Measurements from ENCODE around the gene SAP30BP. TPM values are rescaled to one million over a fixed set of nuclear protein-coding genes. Genes with fewer than 3 reads are reported as not detected.

SAP30BP gene
- total RNA-seq, 1 experiment from 2014 or later, result 80.3 TPM

- Histone ChIP-seq H3K79me2 (ENCODE audit: low read depth) (no peaks in the 10 kb centered on the region), H3F3A (ENCODE audit: insufficient read depth, low read depth) (peaks cover 8% of the 10 kb centered on the region; the same call in 1 of the 2 replicates), H3K27ac (no peak overlapping the region), H3K27me3 (ENCODE audit: insufficient read depth, low read depth) (no peaks in the 10 kb centered on the region), H2AFZ (no peak overlapping the region), H4K20me1 (ENCODE audit: insufficient read depth) (no peaks in the 10 kb centered on the region; the same call in 1 of the 2 replicates), H3K9me3 (ENCODE audit: insufficient read depth, low read depth) (no peaks in the 10 kb centered on the region), H3K9me2 (ENCODE audit: insufficient read depth) (no peaks in the 10 kb centered on the region), H3K4me1 (replicated peaks; ENCODE audit: insufficient read depth) (no peaks in the 10 kb centered on the region), H3K36me3 (ENCODE audit: low read depth) (peaks cover 21% of the 10 kb centered on the region; the same call in 1 of the 2 replicates), H3K4me2 (no peak overlapping the region), H3K4me3 (no peak overlapping the region)
- no TSS peak for BruUV-seq (replicated peaks)
- intact Hi-C loops (cut with micrococcal nuclease; ENCODE audit: unreplicated experiment), result no loop called here
- no peak for DNase-seq
- ChIA-PET CTCF (no interaction called here), POLR2A (ENCODE audit: unreplicated experiment) (no interaction called here)
- no peak for TF ChIP-seq CTCF (conservative IDR thresholded peaks at IDR 0.05)
- no peak for TF ChIP-seq EZH2 (IDR thresholded peaks at IDR 0.05; ENCODE audit: low read depth)
Observed at GRCh38 chr17:75731716-75732498, 64.8 kb downstream of the SAP30BP start.

GRCh38 chr17:75733471-75733870 is 66.3 kb downstream of the SAP30BP start:
- ChIA-PET POLR2A (ENCODE audit: unreplicated experiment) (no interaction called here), CTCF (interaction anchor here (0.7 kb wide), 1 partner anchor 23 kb away, joined by 7 read pairs; no protein-coding TSS in a partner anchor)
- H3K4me2 ChIP-seq, result no peak overlapping the region
- no peak for DNase-seq
- H3K79me2 ChIP-seq (ENCODE audit: low read depth), result no peaks in the 10 kb centered on the region
- no peaks in the 10 kb centered on the region for H3K4me1 ChIP-seq (replicated peaks; ENCODE audit: insufficient read depth)
- H3K27me3 ChIP-seq (ENCODE audit: insufficient read depth, low read depth), result no peaks in the 10 kb centered on the region
- no peaks in the 10 kb centered on the region; the same call in 1 of the 2 replicates for H4K20me1 ChIP-seq (ENCODE audit: insufficient read depth)
- no peak overlapping the region for H2AFZ ChIP-seq
- no peaks in the 10 kb centered on the region for H3K9me2 ChIP-seq (ENCODE audit: insufficient read depth)
- no TSS peak for BruUV-seq (replicated peaks)
- intact Hi-C loops (cut with micrococcal nuclease; ENCODE audit: unreplicated experiment), result no loop called here
- no peaks in the 10 kb centered on the region for H3K9me3 ChIP-seq (ENCODE audit: insufficient read depth, low read depth)
- no peak overlapping the region for H3K4me3 ChIP-seq
- peaks cover 15% of the 10 kb centered on the region for H3F3A ChIP-seq (ENCODE audit: insufficient read depth, low read depth)
- TF ChIP-seq CTCF (conservative IDR thresholded peaks at IDR 0.05) (no peak), EZH2 (IDR thresholded peaks at IDR 0.05; ENCODE audit: low read depth) (no peak)
- H3K36me3 ChIP-seq (ENCODE audit: low read depth), result 0 out of 2 replicates have a peak, but pooled peaks cover 16% of the 10 kb centered on the region
- H3K27ac ChIP-seq, result no peak overlapping the region

GRCh38 chr17:75734674-75735294 is 67.6 kb downstream of the SAP30BP start:
- TF ChIP-seq EZH2 (IDR thresholded peaks at IDR 0.05; ENCODE audit: low read depth), result no peak

More at GRCh38 chr17:75734674-75735294, 67.6 kb downstream of the SAP30BP start:
- no TSS peak for BruUV-seq (replicated peaks)
- intact Hi-C loops (cut with micrococcal nuclease; ENCODE audit: unreplicated experiment), result no loop called here
- Histone ChIP-seq H3K79me2 (ENCODE audit: low read depth) (no peaks in the 10 kb centered on the region), H3K9me2 (ENCODE audit: insufficient read depth) (no peaks in the 10 kb centered on the region), H3K4me3 (no peak overlapping the region), H2AFZ (no peak overlapping the region), H3K4me2 (no peak overlapping the region), H3K27me3 (ENCODE audit: insufficient read depth, low read depth) (no peaks in the 10 kb centered on the region), H3K27ac (no peak overlapping the region), H3F3A (ENCODE audit: insufficient read depth, low read depth) (peaks cover 17% of the 10 kb centered on the region), H3K9me3 (ENCODE audit: insufficient read depth, low read depth) (no peaks in the 10 kb centered on the region), H3K4me1 (replicated peaks; ENCODE audit: insufficient read depth) (no peaks in the 10 kb centered on the region), H4K20me1 (ENCODE audit: insufficient read depth) (no peaks in the 10 kb centered on the region; the same call in none of the 2 replicates), H3K36me3 (ENCODE audit: low read depth) (0 out of 2 replicates have a peak, but pooled peaks cover 13% of the 10 kb centered on the region)
- no peak for DNase-seq
- CTCF ChIA-PET, result no interaction called here
- POLR2A ChIA-PET (ENCODE audit: unreplicated experiment), result interaction anchor here (0.7 kb wide), 1 partner anchor 10 kb away, joined by 25 read pairs; no protein-coding TSS in a partner anchor

All from PC-9 (cell line).